Non-pigmented ciliary epithelial cell (primary cell): ENCODE measurements around the gene FAM124B.
"Not testable (repeated sequence)": the region's sequence is repeated elsewhere in the genome, so short reads cannot be mapped to it uniquely, and the experiment has no call there.

ENCODE experiments used
- DNase-seq: peaks from one replicate; pipeline ENCODE4 v3.0.0-alpha.2; 2010; ENCODE audit warnings: low read depth

The FAM124B gene

DNA sequence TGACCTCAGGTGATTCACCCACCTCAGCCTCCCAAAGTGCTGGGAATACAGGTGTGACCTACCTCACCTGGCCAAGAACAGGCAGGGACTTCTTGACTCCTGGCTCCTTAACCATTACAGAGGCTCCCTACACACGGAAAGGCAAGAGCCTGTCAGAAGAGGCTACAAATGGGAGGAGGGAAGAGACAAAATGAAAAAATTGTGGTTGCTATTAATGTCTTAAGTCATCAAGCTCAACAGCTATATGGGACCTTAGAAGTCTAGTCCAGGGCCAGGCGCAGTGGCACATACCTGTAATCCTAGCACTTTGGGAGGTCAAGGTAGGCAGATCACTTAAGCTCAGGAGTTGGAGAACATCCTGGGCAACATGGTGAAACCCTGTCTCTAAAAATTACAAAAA, 11.5 kb upstream of the FAM124B start:
- no peak for DNase-seq

DNA sequence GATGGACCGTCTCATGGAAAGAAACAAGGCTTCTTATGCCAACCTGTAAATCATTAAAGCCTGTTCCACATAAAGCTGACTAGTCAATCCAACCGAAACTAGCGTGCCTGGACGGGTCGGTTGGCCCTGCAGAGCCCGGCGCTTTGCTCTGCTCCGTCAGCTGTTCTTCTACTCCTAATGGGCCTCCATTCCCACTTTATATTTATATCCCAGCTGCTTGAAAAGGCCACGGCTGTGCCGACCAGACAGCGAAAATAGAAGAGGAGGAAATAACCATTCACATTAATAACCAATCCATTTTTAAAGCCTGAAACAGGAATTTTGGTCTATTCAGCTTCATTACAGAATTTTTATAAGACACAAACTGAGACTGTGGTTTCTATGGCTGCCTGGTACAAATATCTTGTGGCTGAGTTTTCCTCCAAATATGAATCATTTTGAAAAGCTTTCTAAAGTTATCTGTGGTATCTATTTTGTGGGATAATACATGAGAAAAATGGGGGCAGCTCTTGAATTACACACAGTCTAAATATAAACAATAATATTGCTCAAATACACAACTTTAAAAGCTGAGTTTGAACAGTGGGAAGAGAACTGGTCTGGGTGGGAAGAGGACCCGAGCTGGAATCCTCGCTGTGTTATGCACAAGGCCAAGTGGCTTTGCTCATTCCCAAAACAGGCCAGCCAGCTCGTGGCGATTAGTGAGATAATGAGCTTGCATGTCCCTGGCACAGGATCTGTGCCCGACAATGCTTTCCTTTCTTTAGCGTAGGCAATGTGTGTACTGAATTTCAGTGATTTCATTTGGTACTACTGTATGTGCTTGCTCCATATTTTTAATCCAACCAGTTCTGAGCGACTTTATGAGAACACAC, 10.5 kb upstream of the FAM124B start:
- peak; percentile 32 for DNase-seq

DNA sequence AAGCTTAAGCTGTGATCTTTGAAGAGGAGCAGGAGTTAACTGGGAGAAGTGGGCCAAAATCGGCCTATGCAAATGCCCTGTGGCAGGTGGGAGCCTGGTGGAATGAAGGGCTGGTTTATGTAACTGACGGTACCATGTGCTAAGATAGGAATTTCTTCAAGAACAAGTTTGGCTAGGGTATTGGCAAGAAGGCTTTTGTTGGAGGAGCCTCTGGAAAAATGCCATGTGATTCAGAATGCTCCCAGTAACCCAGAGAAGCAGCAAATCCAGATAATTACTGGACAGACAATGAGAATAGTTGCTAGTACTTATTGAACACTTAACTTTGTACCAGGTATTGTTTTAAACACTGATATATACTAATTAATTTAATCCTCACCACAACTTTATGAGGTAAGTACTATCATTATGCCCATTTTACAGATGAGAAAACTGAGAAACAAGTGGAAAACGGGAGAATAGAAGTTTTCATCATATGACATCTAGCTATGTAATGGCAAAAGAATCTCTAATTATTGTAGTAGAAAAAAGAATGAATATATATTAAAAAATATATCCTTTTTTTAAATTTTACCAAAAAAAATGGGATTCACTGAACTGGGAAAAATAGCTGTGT, 9.1 kb upstream of the FAM124B start:
- DNase-seq: no peak

DNA sequence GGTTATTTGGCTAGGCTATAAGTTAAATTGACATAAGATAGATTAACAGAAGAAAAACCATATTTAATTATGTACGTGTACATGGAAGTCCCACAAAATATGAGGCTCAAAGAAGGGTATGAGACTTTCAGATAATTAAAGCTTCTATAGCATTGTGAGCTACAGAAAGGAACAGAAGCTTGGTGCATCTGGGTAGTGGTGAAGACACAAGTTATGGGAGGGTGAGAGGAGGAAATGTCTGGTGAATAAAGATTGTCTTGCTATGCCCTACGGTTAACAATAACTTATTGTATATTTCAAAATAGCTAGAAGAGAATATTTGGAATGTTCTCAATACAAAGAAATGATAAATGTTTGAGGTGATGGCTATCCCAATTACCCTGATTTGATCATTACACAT, 6.8 kb upstream of the FAM124B start:
- no peak for DNase-seq

DNA sequence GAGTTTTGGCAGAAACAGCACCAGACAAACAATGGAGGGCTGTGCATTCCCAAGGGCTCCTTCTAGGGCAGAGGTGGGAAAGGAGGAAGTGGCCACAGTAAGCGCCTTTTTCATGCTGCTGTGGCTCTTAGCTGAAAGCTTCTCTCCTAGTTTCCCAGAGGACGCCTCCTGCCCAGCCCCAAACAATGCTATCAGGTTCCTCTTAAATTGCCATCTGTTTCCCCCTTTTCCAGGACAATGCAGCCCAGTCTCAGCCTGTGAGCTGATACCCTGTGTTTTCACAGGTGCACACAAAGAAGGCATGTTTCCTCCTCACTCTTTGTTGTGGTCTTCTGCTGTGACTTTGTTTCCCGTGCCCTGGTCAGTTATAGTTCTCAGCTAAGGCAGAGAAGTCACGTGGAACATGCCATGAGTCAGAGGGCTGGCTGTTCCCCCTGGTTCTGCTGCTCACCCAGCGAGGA, 5.4 kb upstream of the FAM124B start:
- no peak for DNase-seq

DNA sequence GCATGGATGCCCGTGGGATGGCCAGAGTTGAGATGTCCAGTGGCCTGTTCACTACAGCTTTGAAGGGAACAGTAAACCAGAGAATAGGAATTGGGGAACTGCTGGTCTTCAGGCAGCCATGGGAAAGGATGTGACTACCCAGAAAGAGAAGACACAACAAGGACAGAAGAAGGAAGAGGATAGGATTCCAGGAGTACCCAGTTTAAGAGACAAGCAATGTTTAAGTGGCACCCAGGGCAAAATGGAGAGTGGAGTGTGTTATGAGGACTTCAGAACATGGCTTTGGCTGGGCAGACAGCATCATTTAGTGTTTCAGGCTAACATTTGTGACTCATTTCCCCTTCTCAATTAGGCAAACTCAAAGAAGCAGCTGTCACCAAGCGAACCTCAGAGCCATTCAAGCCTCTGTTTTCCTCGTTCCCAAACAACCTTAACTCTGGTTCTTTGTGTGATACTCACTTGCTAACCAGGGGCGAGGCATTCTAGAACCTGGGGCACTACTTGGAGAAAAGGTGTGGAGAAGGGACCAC, 4.0 kb upstream of the FAM124B start:
- no peak for DNase-seq

DNA sequence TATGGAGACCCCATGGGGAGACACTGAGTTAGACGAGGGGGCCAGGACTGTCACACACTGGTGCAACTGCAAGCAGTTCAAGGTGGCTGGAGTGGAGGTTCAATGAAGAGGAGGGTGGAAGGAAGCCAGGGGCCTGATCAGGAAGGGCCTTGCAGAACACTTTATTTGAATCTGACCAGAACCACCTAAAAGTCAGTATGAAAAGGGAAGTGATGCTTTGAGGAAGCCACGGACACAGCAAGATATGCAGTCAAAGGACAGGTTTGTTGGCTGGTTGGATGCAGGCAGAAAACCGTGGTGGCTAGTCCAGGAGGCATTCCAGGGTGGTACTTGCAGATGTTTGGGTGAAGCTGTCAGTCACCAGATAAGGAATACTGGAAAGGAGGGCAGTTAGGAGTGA, 3.5 kb upstream of the FAM124B start:
- no peak for DNase-seq

DNA sequence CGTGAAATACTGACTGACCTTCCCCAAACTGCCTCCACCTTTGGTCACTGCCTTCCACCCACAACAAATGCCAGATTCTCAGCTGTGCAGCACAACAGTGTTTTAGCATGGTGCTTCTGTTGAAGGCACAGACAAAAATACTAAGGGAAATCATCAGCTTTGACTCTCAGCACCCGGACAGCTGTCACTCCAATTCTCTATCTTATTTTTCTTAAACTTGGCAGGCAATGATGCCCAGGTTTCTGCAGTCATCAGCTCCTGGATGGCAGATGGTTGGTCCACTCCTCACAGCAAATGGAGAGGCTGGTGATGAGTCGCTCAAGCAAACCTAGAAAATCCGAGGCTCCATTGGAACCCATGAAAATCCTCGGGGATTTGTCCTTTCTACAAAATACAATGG, 2.9 kb upstream of the FAM124B start:
- no peak for DNase-seq

DNA sequence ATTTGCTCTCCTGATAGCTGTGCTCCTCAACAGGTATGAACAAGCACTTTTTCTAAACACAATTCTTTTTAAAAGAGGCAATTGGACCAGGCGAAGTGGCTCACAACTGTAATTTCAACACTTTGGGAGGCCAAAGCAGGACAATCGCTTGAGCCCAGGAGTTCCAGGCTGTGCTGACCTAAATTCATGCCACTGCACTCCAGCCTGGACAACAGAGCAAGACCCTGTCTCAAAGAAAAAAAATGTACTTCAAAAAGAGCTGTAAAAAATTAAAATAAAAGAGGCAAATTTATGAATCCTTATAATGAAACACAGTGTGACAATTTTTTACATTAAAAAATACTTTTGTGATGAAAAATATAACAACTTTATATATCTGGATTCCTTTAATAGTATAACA, 1.8 kb upstream of the FAM124B start:
- no peak for DNase-seq

DNA sequence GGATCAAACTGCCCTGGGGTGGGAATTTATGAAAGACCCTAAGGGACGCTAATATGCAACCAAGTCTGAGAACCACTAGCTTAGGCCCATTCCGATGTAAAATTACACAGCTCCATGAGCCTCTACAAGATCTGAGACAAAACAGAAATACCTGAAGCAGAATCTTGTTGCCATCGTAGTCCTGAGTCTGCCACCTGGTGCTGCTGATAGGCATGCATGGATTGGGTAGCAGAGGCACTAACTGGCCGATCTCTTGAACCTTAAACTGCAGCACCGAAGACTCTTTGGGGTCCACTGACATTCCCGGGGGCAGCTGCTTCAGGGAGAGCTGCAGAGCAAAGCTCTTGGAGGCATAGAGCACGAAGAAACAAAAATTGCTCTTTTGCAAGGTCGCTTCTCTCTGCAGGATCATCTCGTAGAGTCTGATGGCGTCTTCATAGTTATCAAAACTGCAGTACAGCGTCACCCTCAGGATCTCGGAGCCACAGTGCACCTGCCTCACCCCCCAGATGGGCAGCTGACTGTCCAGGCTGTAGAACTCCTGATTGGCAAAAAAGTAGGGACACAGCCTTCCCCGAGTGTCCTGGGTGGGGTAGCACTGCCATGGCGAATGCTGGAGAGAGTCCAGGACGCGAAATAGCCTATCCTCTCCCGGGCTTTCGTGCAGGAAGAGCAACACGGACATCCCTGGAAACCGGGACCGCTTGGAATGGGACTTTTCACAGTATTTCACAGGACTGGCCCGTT, 848 bp downstream of the FAM124B start:
- no peak for DNase-seq

DNA sequence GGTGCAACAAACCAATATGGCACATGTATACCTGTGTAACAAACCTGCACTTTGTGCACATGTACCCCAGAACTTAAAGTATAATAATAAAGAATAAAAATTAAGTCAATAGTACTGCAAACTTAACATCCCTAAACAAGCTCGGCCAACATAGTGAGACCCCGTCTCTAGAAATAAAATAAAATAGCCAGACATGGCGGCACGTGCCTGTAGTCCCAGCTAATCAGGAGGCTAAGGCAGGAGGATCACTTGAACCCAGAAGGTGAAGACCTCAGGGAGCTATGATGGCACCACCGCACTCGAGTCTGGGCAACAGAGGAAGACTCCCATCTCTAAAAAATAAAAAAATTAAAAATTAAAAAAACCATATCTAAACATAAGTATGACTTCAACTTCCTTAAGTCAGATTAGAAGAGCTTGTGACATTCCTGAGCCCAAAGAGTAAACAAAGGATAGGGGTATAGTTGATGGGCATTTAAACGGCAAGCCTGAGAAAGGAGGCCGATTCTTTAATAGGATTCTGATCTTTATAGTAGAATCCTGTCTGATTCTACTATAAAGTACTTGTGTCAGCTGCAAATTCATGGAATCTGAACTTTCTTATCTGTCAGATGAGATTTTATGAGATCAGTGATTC, 1.6 kb downstream of the FAM124B start:
- DNase-seq: no peak

DNA sequence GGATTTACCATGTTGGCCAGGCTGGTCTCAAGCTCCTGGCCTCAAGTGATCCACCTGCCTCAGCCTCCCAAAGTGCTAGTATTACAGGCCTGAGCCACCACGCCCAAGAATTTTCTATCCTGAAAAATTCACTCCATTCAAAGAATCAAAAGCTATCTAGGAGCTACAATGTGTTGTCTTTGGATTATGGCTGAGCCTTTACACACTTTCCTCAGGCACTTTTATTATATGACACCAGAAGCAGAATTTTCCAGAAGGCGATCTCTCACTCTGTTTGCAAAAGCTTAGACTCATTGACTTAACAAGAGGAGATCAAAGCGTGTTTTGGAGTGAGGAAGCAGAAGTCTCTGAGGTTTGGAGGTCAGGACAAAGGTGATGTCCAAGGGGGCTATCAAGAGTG, 3.6 kb downstream of the FAM124B start:
- DNase-seq: no peak

DNA sequence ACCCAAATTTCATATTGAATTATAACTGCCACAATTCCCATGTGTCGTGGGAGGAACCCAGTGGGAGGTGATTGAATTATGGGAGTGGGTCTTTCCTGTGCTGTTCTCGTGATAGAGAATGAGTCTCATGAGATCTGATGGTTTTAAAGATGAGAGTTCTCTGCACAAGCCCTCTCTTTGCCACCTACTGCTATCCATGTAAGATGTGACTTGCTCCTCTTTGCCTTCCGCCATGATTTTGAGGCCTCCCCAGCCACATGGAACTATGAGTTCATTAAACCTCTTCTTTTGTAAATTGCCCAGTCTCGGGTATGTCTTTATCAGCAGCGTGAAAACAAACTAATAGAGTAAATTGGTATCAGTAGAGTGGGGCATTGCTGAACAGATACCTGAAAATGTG, 4.8 kb downstream of the FAM124B start:
- DNase-seq: not testable (repeated sequence)

DNA sequence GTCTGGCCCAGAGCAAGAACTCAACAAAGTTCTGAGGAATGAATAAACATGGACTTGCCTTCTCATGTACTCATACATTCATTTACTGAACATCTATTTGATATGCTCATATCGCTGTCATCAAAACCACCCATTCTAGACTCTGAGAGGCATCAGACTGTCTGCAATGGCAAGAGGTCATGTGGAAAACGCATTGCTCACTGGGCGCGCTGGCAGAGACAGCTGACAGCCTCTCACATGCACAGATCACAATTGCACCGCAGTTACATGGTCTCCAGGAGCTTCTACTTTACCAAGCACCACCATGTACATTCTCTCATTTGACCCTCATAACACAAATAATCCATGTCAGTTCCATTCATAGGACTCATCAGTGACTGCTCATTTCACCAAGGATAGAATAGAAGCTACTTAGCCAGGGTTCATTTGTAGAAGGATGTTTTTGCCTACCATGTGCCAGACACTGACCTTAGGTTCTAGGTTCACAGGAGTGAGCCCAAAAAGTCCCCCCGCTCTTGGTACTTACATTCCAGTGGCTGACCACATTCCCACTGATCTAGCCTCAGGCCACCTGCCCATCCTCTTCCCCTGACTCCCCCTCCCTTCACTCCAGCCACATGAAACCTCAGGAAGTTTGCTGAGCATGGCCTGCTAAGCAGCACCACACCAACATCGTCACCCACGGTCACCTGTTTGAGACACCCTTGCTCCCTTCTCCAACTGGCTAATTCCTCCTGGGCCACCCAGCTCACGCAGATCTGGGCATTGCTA, 6.1 kb downstream of the FAM124B start:
- DNase-seq: no peak

DNA sequence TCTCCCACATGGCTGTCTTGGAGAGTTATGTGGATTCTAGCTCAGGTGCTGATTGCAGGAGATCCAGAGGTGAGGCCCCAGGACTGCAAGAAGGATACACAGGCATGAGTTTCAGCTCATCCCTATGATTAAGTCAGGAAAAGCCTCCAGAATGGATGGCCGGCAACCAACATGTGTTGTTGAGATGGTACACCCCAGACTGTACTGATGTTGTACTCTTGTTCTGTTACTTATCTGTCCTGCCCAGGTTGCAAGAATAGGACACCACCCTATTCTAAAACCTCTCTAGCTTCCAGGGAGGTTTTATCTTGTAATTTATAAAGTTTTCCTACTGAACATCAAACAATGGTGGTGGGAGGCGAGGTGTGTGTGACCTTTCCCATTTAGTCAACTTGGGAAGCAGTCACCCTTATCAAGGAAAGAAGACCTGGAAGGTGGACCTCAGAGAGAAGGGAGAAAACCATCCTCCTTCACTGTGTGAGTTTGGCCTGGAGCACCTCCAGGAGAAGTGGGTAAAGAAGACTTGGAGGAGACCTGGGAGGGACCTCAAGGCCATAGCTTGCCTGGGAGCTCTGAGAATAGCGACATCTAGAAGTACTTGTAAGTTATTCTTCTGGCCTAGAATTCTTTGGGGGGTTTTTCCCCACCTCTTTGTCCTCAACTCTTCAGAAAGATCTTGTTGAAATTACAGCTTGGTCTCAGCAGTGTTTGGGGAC, 8.6 kb downstream of the FAM124B start:
- DNase-seq: no peak

DNA sequence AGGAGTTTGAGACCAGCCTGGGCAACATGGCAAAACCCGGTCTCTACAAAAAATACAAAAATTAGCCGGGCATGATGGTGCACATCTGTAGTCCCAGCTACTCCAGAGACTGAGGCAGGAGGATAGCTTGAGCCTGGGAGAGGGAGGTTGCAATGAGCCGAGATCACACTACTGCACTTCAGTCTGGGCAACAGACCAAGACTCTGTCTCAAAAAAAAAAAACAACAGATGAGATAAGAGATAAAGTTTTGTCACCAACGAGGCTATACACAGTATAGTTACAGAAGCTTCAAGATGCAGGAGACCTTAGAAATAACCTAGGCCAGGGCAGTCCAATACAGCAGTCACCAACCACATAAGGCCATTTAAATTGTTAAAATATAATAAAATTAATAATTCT, 9.4 kb downstream of the FAM124B start:
- no peak for DNase-seq

DNA sequence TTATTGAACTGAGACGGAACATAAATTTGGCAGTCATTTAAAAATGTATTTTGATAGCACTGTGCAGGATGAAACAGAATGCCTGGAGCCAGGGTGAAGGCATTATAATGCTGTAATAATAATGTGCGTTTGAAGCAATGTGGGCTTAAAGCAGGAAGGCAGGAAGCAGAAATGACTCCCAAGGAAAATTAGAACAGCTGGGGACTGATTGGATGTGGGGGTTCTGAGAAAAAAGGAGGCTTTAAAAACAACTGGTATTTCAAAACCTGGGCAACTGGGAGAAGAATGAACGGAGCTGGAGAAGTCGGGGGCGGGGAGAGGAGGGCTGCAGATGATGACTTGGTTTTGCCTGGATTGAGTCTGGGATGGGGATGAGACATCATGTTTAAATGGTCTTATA, 12.6 kb downstream of the FAM124B start:
- DNase-seq: no peak

DNA sequence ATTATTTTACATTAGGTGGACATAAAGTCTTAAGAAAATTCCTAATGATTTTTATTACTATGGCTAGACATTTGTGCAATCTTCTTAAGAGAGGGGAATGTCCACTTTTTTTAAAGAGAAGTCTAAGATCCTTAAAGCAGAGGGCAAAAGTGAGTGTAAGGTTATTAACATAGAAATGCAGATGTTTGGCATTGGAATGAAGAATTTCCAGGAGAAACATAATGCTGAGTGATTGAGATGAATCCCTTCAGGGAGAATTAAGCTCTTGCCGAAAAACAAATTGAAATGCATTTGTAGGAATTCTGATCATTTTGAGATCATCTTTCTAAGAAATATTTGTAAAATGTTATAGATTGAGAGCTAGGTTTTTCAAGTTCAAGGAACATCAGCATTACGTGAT, 15.0 kb downstream of the FAM124B start:
- DNase-seq: no peak

DNA sequence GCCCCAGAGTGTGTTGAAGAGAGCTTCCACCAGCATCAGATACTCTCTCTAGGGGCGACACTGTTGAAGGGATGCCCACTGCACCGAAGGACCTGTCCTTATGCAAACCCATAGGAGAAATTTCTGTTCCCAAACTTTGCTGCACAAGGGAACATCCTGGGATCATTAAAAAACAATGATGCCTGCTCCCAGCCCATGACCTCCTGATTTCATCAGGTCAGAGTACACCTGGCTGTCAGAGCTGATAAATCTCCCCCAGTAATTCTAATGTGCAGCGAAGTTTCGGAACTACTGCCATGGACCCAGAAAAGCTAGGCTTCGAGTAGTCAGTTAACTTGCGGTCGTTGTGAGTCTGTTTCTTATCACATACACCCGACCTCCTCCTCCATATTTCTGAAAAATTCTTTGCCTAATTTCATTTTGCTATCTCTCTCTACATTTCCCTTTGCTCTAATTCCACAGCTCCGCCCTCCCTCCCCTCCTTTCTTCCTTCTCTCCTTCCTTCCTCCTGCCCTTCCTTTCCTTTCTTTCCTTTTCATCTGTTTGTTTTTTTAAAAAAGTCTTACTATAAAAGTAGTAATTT, 18.8 kb downstream of the FAM124B start:
- no peak for DNase-seq

DNA sequence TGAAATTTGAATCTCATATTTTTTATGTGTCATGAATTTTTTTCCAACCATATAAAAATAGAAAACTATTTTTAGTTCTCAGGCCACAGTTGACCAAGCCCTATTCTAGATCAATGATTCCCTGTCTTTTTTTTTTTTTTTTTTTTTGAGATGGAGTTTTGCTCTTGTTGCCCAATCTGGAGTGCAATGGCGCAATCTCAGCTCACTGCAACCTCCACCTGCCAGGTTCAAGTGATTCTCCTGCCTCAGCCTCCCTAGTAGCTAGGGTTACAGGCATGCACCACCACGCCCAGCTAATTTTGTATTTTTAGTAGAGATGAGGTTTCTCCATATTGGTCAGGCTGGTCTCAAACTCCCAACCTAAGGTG, 19.6 kb downstream of the FAM124B start:
- not testable (repeated sequence) for DNase-seq
